ENCODE measurements around the gene SEMA6B.

SEMA6B gene

GRCh38 chr19:4587527-4587926, 28.0 kb upstream of the SEMA6B start:
- DNase-seq (ENCODE audit: low read depth), result no peak

DNA sequence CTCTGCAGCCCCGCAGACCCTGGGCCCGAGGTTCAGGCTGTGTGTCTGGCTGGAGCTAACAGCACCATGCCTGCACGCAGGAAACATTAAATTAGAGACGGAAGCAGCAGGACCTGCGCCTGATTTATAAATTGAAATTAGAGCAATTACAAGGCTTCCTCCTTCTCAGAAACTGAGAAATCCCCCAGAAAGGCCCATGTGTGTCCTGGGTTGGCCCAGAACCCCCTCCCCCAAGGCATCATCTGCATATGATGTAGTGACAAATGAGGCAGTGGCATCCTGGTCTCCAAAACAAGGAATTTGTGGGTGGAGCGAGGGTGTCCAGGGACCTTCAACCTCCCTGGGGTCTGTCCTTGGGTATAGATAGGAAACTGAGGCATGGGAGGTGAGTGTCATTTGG, 27.2 kb upstream of the SEMA6B start:
- no peak for DNase-seq (ENCODE audit: low read depth)

GRCh38 chr19:4586245-4586644, 26.8 kb upstream of the SEMA6B start:
- DNase-seq (ENCODE audit: low read depth), result no peak

GRCh38 chr19:4585556-4585955, 26.1 kb upstream of the SEMA6B start:
- DNase-seq (ENCODE audit: low read depth), result no peak

- DNase-seq (ENCODE audit: low read depth), result no peak
Measured at GRCh38 chr19:4584670-4585460, 25.4 kb upstream of the SEMA6B start.

GRCh38 chr19:4583961-4584669, 24.6 kb upstream of the SEMA6B start:
- DNase-seq (ENCODE audit: low read depth), result no peak

- DNase-seq (ENCODE audit: low read depth), result no peak
Measured at GRCh38 chr19:4582980-4583842, 23.7 kb upstream of the SEMA6B start.

DNA sequence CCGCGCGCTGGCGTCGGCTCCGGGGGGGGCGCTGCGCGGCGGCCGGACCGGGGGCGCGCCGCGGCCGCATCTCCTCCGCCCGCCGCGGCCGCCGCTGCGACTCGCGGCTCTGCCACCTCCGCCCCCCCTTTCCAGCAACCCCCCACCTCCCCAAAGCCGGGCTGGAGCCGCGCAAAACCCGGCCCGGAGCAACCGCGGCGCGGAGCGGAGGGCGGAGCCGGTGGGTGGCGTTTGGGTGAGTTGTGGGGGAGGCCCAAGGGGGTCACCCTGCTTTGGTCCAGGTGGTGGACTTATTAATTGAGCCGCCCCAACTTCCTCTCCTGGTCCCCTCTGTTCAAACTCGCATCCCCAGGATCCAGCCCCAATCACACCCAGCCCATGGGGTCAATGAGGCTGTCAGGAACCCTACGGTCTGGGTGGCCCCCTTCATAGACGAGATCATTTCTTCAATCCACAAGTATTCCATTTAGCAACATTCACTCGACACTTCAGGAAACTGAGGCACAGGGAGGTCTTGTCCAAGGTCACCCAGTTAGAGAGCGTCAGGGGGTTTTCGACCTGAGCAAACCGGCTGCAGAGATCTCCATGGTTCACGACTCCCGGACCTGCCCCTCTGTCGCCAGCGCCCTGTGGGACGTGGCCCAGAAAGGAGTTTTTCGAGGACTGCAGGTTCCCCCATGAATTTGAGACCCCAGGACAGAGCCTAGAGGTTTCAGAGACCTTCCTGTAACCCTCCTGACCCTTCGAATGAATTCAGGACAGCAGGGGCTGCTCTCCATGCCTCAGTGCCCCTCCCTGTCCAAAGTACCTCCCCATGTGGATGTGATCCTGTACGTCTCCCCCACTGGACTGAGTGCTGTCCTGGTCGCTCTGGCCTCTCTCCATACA, 22.4 kb upstream of the SEMA6B start:
- peak; percentile 7 for DNase-seq (ENCODE audit: low read depth)

DNA sequence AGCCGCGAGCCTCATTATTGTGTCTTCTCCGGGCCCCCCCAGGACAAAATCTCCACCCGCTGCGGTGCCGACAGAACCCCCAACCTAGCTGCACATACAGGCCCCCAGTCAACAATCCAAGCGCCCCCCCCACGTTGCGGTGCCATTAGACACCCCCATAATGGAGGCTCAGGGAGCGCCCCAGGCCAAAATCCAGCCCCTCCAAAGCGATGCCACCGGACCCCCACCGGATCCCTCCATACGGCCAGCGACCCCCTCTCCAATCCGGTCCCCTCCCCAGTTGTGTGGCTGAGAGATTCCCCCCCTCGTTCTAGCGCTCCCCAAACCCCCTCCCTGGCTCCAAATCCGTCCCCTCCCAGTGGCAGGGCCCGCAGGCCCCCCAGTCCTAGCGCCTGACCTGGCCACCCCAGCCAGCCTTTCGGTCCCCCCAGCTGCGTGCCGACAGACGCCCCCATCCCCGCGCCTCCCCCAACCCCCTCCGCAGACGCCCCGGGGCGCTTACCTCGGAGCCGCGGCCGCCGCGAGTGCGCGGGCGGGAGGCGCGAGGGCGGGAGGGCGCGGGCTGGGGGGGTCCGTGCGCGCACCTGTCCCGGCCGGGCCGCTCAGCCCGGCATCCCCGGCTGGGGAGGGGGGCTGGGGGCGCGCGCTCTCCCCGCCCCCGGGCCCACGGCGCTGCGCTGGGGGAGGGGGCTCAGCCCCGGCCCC, 21.6 kb upstream of the SEMA6B start:
- no peak for DNase-seq (ENCODE audit: low read depth)

- DNase-seq (ENCODE audit: low read depth), result no peak
Measured at GRCh38 chr19:4580021-4580901, 20.8 kb upstream of the SEMA6B start.

GRCh38 chr19:4579389-4579788, 19.9 kb upstream of the SEMA6B start:
- DNase-seq (ENCODE audit: low read depth), result no peak

DNA sequence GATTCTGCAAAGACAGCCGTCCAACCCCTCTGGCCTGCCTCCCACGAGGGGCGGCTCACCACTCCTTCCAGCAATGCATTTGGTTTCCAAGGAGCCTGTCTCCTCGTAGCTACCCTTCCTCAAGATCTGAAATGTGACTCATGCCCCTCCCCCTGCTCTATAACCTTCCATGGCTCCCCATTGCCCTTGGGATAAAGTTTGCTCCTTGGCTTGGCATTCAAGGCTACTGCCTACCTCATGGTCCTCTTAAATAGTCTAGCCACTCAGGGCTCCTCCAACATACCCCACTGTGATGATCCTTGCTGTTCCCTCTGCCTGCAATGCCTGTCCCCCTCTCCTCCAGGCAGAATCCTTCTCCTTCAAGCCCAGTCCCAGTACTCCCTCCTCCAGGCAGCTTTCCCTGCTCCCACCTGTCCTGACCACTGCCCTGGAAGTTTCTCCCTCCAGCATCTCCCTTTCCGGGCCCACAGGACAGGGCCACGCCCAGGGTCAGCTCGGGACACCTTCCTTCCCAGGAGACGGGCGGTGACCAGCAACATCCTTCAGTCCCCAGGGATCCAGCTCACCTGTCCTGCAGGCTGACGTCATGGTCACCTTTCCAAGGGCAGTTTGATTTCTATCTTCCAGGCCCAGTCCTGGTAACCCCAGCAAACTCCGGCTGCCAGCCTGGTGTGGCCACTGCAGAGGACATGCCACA, 19.2 kb upstream of the SEMA6B start:
- DNase-seq (ENCODE audit: low read depth), result no peak

DNA sequence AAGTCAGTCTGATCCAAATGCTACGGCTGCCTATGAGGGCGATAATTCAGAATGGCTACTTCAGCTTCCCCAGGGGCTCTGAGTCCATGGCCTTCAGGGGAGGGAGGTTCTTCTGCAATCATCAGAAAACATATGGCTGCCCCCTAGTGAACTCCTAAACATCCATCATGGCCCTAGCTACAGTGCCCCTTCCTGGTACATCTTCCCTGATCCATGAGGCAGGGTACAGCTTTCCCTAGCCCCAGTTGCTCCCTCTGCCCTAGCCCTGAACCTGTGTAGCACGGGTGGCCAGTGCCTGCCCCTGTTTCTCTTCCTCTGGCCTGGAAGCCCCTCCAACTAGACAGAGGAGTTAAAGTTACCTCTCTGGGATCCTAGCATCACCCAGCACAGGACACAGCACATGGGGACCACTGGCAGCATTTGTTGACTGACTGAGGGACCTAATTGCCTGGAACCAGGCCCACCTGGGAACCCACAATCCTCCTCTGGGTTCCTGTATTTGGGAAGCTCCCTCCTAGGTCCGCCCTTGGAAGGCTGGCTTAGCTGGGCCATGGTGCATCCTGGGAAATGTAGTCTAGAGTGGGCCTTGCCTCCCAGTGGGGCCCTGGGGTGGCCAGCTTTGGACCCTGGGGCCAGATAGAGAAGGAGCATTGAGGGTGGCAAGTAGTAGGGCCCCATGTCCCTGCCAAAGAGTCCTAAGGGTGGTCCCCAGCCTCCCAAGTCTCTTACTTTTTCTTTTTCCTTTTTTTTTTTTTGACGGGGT, 17.7 kb upstream of the SEMA6B start:
- no peak for DNase-seq (ENCODE audit: low read depth)

DNA sequence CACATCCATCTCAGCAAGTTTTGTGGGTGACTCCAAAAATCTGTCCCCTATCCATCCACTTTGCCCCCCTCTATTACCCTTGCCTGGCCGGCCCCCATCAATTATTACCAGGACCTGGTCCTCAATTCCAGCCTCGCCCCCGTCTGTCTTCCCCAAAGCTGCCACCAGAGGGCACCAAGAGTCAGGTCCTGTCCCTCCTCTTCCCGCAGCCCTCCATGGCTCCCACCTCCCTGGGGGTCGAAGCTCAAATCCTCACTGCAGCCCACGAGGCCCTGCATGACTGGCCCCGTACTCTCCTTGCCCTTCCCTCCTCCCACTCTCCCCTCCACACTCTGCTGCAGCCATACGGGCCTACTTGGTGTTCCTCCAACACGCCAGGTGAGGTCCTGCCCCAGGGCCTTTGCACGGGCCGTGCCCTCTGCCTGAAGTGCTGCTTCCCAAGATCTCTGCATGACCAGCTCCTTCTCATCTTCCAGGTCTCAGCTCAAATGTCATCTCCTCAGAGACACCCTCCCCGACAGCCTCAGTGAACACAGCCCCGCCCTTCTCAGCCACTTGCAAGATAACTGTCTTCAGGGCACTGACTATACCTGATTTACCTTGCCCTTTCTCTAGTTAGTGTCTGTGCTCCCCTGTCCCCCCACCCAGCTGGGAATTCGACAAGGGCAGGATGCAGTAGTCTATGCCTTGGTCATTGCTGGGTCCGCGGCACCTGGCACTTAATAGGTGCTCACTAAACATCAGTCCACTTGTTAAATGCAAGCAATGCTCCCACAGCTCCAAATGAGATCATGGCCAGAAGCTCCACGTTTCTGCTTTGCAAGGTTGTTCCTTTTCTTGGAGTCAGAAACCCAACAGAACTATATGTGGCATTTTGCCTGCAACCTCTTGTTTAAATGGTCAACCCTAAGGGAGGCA, 16.8 kb upstream of the SEMA6B start:
- DNase-seq (ENCODE audit: low read depth), result peak; percentile 42

DNA sequence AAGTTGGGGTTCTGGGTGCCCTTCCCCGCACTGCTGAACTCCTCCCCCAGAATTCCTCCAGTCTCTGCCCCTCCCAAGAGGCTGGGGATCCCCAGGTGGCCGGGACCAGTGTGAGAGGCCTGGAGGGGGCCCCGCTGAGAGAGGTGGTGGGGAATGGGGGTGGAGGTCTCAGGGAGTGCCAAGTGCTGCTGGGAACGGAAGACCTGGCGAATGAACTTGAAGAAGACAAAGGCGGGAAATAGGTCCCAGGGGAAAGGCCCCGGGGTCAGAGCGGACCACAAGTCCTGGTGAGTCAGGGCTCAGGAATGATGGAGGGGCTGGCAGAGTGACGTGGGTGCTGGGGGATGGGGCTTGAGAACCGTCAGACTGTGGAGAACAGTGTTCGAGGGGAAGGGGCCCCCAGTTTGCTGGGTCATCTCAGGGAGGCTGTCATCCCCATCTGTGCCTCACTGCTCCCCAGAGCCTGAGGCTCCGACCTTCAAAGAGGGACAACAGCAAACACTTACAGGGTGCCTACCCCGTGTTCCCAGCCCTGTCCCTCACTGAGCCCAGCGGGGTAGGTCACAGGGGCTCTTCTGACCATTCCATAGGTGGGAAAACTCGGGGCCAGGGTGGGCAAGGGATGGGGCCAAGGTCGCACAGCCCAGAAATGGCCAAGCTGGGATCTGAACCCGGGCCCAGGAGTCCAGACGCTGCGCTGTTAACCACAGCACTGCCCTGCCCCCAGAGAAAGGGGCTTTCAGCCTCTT, 16.0 kb upstream of the SEMA6B start:
- DNase-seq (ENCODE audit: low read depth), result no peak

- DNase-seq (ENCODE audit: low read depth), result no peak
Measured at GRCh38 chr19:4573682-4574081, 14.2 kb upstream of the SEMA6B start.

All from activated T-cell treated with anti-CD3 and anti-CD28 coated beads for 24 hours (primary cell).